Liver (tissue), 9 donors: ENCODE measurements around the gene MOGAT3. TPM values are rescaled to one million over a fixed set of nuclear protein-coding genes. Genes with fewer than 3 reads are reported as not detected.

ENCODE experiments used
- DNase-seq: peaks from one replicate; pipeline ENCODE4 v3.0.0-alpha.2; 2017; ENCODE audit warnings: low spot score
- H3K27ac ChIP-seq, 2 donors: one replicate each; pipeline ENCODE4 v1.7.0; 2013; ENCODE audit warnings: inconsistent platforms in 2 of 2, low read length in 2 of 2, control low read depth in 1 of 2, low read depth in 1 of 2, mild to moderate bottlenecking in 1 of 2
- H3K27me3 ChIP-seq, 4 donors: one replicate each; pipeline versions ENCODE4 v1.6.1 to v1.7.0; 2013; ENCODE audit warnings: low read length in 3 of 4, inconsistent platforms in 1 of 4, mild to moderate bottlenecking in 1 of 4, moderate library complexity in 1 of 4; ENCODE audit not compliant: control insufficient read depth in 4 of 4, insufficient read depth in 4 of 4
- H3K36me3 ChIP-seq, 4 donors: one replicate each; pipeline versions ENCODE4 v1.6.1 to v1.7.0; 2013; ENCODE audit warnings: low read length in 3 of 4, mild to moderate bottlenecking in 3 of 4, low read depth in 1 of 4, moderate library complexity in 1 of 4; ENCODE audit not compliant: control insufficient read depth in 4 of 4, insufficient read depth in 3 of 4
- H3K4me1 ChIP-seq, 4 donors: one replicate each; pipeline versions ENCODE4 v1.6.1 to v1.7.0; 2013; ENCODE audit warnings: low read length in 3 of 4, mild to moderate bottlenecking in 3 of 4, moderate library complexity in 1 of 4; ENCODE audit not compliant: control insufficient read depth in 4 of 4, insufficient read depth in 4 of 4
- H3K4me3 ChIP-seq, 3 donors: one replicate each; pipeline versions ENCODE4 v1.6.1 to v1.7.0; 2013; ENCODE audit warnings: low read length in 3 of 3, control low read depth in 1 of 3, low read depth in 1 of 3, mild to moderate bottlenecking in 1 of 3
- H3K9ac ChIP-seq, 2 donors: one replicate each; pipeline ENCODE4 v1.7.0; 2013; ENCODE audit warnings: low read length in 2 of 2, mild to moderate bottlenecking in 2 of 2, moderate library complexity in 2 of 2, control low read depth in 1 of 2, low read depth in 1 of 2
- H3K9me3 ChIP-seq, 4 donors: one replicate each; pipeline versions ENCODE4 v1.6.1 to v1.7.0; 2013; ENCODE audit warnings: low read length in 3 of 4; ENCODE audit not compliant: control insufficient read depth in 4 of 4
- ATF3 ChIP-seq: IDR thresholded peaks from 2 replicates; pipeline ENCODE4 v1.6.1; 2016; ENCODE audit warnings: antibody characterized with exemption
- CTCF ChIP-seq: fragments of 150-350 bp; IDR thresholded peaks from 2 replicates; pipeline ENCODE4 v1.5.1; 2017; ENCODE audit warnings: improper control_type of control experiment, low read depth, low read length; ENCODE audit not compliant: missing input control
- EGR1 ChIP-seq, 2 donors: IDR thresholded peaks; 2 replicates each; pipeline ENCODE4 v1.6.1; 2016 to 2018; ENCODE audit warnings: antibody characterized with exemption in 2 of 2, low read depth in 2 of 2
- FOXA1 ChIP-seq: IDR thresholded peaks from 2 replicates; pipeline ENCODE4 v1.6.1; 2016; ENCODE audit warnings: antibody characterized with exemption
- FOXA2 ChIP-seq: IDR thresholded peaks from 2 replicates; pipeline ENCODE4 v1.6.1; 2016; ENCODE audit warnings: antibody characterized with exemption
- GABPA ChIP-seq, 2 donors: IDR thresholded peaks in 1 of 2; conservative IDR thresholded peaks in 1 of 2; 2 replicates each; pipeline ENCODE4 v1.6.1; 2016; ENCODE audit warnings: antibody characterized with exemption in 2 of 2, mild to moderate bottlenecking in 1 of 2, moderate library complexity in 1 of 2
- HNF4A ChIP-seq, 2 donors: conservative IDR thresholded peaks; 2 replicates each; pipeline ENCODE4 v1.6.1; 2016; ENCODE audit warnings: antibody characterized with exemption in 2 of 2, mild to moderate bottlenecking in 2 of 2
- HNF4G ChIP-seq: IDR thresholded peaks from 2 replicates; pipeline ENCODE4 v1.6.1; 2016; ENCODE audit warnings: antibody characterized with exemption
- JUND ChIP-seq, 2 donors: IDR thresholded peaks; 2 replicates each; pipeline ENCODE4 v1.6.1; 2016; ENCODE audit warnings: antibody characterized with exemption in 2 of 2
- MAX ChIP-seq: IDR thresholded peaks from 2 replicates; pipeline ENCODE4 v1.6.1; 2016; ENCODE audit warnings: antibody characterized with exemption
- NR2F2 ChIP-seq: IDR thresholded peaks from 2 replicates; pipeline ENCODE4 v1.6.1; 2016; ENCODE audit warnings: antibody characterized with exemption
- RAD21 ChIP-seq, 2 donors: IDR thresholded peaks; 2 replicates each; pipeline ENCODE4 v1.6.1; 2016; ENCODE audit warnings: antibody characterized with exemption in 2 of 2, mild to moderate bottlenecking in 2 of 2
- REST ChIP-seq: IDR thresholded peaks from 2 replicates; pipeline ENCODE4 v1.6.1; 2016; ENCODE audit warnings: antibody characterized with exemption, mild to moderate bottlenecking
- RXRA ChIP-seq, 2 donors: IDR thresholded peaks; 2 replicates each; pipeline ENCODE4 v1.6.1; 2017 to 2018; ENCODE audit warnings: antibody characterized with exemption in 2 of 2, mild to moderate bottlenecking in 1 of 2
- SP1 ChIP-seq: IDR thresholded peaks from 2 replicates; pipeline ENCODE4 v1.6.1; 2018; ENCODE audit warnings: antibody characterized with exemption, mild to moderate bottlenecking
- TAF1 ChIP-seq: conservative IDR thresholded peaks from 2 replicates; pipeline ENCODE4 v1.6.1; 2016; ENCODE audit warnings: antibody characterized with exemption, mild to moderate bottlenecking
- YY1 ChIP-seq: IDR thresholded peaks from 2 replicates; pipeline ENCODE4 v1.6.1; 2016; ENCODE audit warnings: antibody characterized with exemption, mild to moderate bottlenecking
- ZBTB33 ChIP-seq: IDR thresholded peaks from 2 replicates; pipeline ENCODE4 v1.6.1; 2016; ENCODE audit warnings: antibody characterized with exemption
- WGBS: extraction: QIAGEN DNeasy Blood & Tissue Kit; methylation state at CpG from one replicate; pipeline ENCODE4 v1.1.7; 2013; 5-methylcytosine and 5-hydroxymethylcytosine counted together
- polyA plus RNA-seq, 2 donors: library from polyadenylated mRNA; stranded (reverse) in 1 of 2; unstranded in 1 of 2; fragments of 200-250 nt in 1 of 2; fragments of >200 nt in 1 of 2; fragmentation: Nextera tagmentation in 1 of 2; extraction: Ambion mirVana in 1 of 2; gene quantifications; one replicate each; pipeline versions ENCODE4 v1.2.1 to v1.2.3, GENCODE V29; 2013 to 2015
- total RNA-seq, 2 donors: library from RNA; depleted of rRNA; stranded (reverse); fragments of >200 nt; gene quantifications; one replicate each; pipeline ENCODE4 v1.2.3, GENCODE V29; 2014
- donor health status: healthy.
- donor health status: healthy.
- donor health status: healthy.
- donor health status: healthy.
- donor health status: healthy.

MOGAT3 gene
- total and polyA plus RNA-seq, 4 donors = 1.8 to 7.9 (median 3.7) TPM

- H3K4me3 ChIP-seq = no peak overlapping the region
- no peaks in the 10 kb centered on the region for H3K9me3 ChIP-seq
- no peak overlapping the region for H3K27ac ChIP-seq
- DNase-seq = no peak
- 61% methylated on average over 5 of the region's 5 CpGs for WGBS
- H3K27me3 ChIP-seq = peaks cover 0 to 4% (median under 1%) of the 10 kb centered on the region in 4 donors
- TF ChIP-seq ATF3 (no peak), CTCF (no peak), GABPA (IDR thresholded peaks at IDR 0.05 in 1 of 2, conservative IDR thresholded peaks at IDR 0.05 in 1 of 2) (no peak), MAX (no peak), NR2F2 (no peak), HNF4A (conservative IDR thresholded peaks at IDR 0.05) (no peak), TAF1 (no peak), HNF4G (no peak), ZBTB33 (no peak), FOXA1 (no peak), FOXA2 (no peak), RAD21 (IDR thresholded peaks at IDR 0.05) (no peak), YY1 (no peak), JUND (IDR thresholded peaks at IDR 0.05) (no peak), RXRA (IDR thresholded peaks at IDR 0.05) (no peak), EGR1 (IDR thresholded peaks at IDR 0.05; ENCODE audit: low read depth in 2 of 2) (no peak), REST (no peak), SP1 (no peak)
- no peak overlapping the region for H3K9ac ChIP-seq
- H3K36me3 ChIP-seq = peaks cover 0 to 3% (median 0%) of the 10 kb centered on the region in 4 donors
- no peaks in the 10 kb centered on the region for H3K4me1 ChIP-seq
Measured at GRCh38 chr7:101185258-101185839, 15.5 kb downstream of the MOGAT3 start.
